Uterus (tissue), 4 donors: ENCODE results near the gene CXCR4. TPM values are rescaled to one million over a fixed set of nuclear protein-coding genes. Genes with fewer than 3 reads are reported as not detected.

ENCODE experiments used
- DNase-seq, 2 donors: peaks; one replicate each; pipeline ENCODE4 v3.0.0-alpha.2; 2019 to 2020
- H3K27ac ChIP-seq, 2 donors: fragments of 200-600 bp; sonication (generic); 1 replicate in 1 of 2; 2 replicates in 1 of 2; pipeline ENCODE4 v1.5.1; 2016 to 2018
- H3K27me3 ChIP-seq, 2 donors: fragments of 200-600 bp; sonication (generic); one replicate each; pipeline ENCODE4 v1.5.1; 2018 to 2019; ENCODE audit warnings: control low read depth in 1 of 2
- H3K36me3 ChIP-seq, 2 donors: fragments of 200-600 bp; sonication (generic); one replicate each; pipeline ENCODE4 v1.5.1; 2019; ENCODE audit warnings: control low read depth in 1 of 2
- H3K4me1 ChIP-seq, 2 donors: fragments of 200-600 bp; sonication (generic); one replicate each; pipeline ENCODE4 v1.5.1; 2018 to 2019; ENCODE audit warnings: control low read depth in 1 of 2
- H3K4me3 ChIP-seq, 2 donors: fragments of 200-600 bp; sonication (generic); 1 replicate in 1 of 2; 2 replicates in 1 of 2; pipeline ENCODE4 v1.5.1; 2018 to 2019; ENCODE audit warnings: mild to moderate bottlenecking in 1 of 2
- H3K9me3 ChIP-seq, 2 donors: fragments of 200-600 bp; sonication (generic); one replicate each; pipeline ENCODE4 v1.5.1; 2019; ENCODE audit warnings: control low read depth in 1 of 2
- POLR2A ChIP-seq, 2 donors: fragments of 450-650 bp; IDR thresholded peaks; one replicate each; pipeline ENCODE4 v1.6.1; 2016; ENCODE audit warnings: antibody characterized with exemption in 2 of 2, mild to moderate bottlenecking in 1 of 2, moderate library complexity in 1 of 2
- intact Hi-C: fragments of 100-400 bp; cut with DNase I; formaldehyde crosslinking; loops from one replicate; pipeline ENCODE4 v1.15.1; 2023; ENCODE audit warnings: low total_unique reads
- total RNA-seq, 4 donors: library from RNA; depleted of rRNA in 3 of 4; stranded (reverse); fragments of >200 nt in 3 of 4; gene quantifications; one replicate each; pipeline versions ENCODE4 v1.1.0 to v1.2.4, GENCODE V29; 2014 to 2023
- TF ChIP-seq, protein P1 (sequence below), 4 experiments: fragments of 200-600 bp in 2 of 4; fragments of 450-650 bp in 2 of 4; sonication (generic) in 2 of 4; IDR thresholded peaks; one replicate each; pipeline ENCODE4 v1.5.1; 2016 to 2019; ENCODE audit warnings: antibody characterized with exemption in 4 of 4, mild to moderate bottlenecking in 2 of 4, moderate library complexity in 1 of 4
- donor health status: DM: yes; HTN: yes; CAD: no.

The CXCR4 gene
- total RNA-seq, 4 donors from 2014 or later: 2.6 to 39.5 (median 19.7) TPM

- Histone ChIP-seq H3K36me3 (no peaks in the 10 kb centered on the region), H3K4me1 (no peaks in the 10 kb centered on the region), H3K4me3 (no peak overlapping the region), H3K9me3 (no peaks in the 10 kb centered on the region), H3K27ac (no peak overlapping the region), H3K27me3 (no peaks in the 10 kb centered on the region)
- intact Hi-C loops: no loop called here
- DNase-seq: no peak
- TF ChIP-seq, protein P1, sequence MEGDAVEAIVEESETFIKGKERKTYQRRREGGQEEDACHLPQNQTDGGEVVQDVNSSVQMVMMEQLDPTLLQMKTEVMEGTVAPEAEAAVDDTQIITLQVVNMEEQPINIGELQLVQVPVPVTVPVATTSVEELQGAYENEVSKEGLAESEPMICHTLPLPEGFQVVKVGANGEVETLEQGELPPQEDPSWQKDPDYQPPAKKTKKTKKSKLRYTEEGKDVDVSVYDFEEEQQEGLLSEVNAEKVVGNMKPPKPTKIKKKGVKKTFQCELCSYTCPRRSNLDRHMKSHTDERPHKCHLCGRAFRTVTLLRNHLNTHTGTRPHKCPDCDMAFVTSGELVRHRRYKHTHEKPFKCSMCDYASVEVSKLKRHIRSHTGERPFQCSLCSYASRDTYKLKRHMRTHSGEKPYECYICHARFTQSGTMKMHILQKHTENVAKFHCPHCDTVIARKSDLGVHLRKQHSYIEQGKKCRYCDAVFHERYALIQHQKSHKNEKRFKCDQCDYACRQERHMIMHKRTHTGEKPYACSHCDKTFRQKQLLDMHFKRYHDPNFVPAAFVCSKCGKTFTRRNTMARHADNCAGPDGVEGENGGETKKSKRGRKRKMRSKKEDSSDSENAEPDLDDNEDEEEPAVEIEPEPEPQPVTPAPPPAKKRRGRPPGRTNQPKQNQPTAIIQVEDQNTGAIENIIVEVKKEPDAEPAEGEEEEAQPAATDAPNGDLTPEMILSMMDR (IDR thresholded peaks at IDR 0.05): no peak
- no peak for TF ChIP-seq POLR2A (IDR thresholded peaks at IDR 0.05)
These were observed 14.8 kb upstream of the CXCR4 start for GRCh38 chr2:136132825-136133155.

- DNase-seq: no peak
- no peak overlapping the region for H3K27ac ChIP-seq
- no peaks in the 10 kb centered on the region for H3K9me3 ChIP-seq
- H3K4me1 ChIP-seq: no peaks in the 10 kb centered on the region
- intact Hi-C loops: no loop called here
- H3K36me3 ChIP-seq: no peaks in the 10 kb centered on the region
- TF ChIP-seq POLR2A (IDR thresholded peaks at IDR 0.05): no peak
- TF ChIP-seq, protein P1 (IDR thresholded peaks at IDR 0.05): no peak
- no peak overlapping the region for H3K4me3 ChIP-seq
- H3K27me3 ChIP-seq: no peaks in the 10 kb centered on the region
These were observed 14.2 kb upstream of the CXCR4 start for GRCh38 chr2:136131961-136132824.

DNA sequence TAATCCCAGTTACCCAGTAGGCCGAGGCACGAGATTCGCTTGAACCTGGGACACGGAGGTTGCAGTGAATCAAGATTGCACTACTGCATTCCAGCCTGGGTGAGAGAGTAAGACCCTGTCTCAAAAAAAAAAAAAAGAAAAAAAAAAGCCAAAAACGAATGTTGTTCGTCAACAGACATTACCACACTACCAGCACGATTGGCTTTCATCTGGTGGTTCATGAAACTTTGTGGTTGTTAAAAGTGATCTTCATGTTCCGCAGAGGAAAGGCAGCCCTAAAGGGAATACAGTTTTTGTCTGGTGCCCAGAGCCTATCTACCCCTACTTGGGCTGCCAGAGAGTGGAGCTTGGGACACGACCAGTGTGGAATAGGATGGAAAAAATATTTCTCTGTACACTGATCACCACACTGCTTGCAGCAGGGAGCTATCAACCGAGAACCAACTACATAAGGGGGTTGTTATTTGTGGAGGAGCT lies 13.6 kb upstream of the CXCR4 start:
- DNase-seq: no peak
- Histone ChIP-seq H3K27ac (no peak overlapping the region), H3K4me3 (no peak overlapping the region), H3K9me3 (no peaks in the 10 kb centered on the region), H3K27me3 (no peaks in the 10 kb centered on the region), H3K36me3 (no peaks in the 10 kb centered on the region), H3K4me1 (no peaks in the 10 kb centered on the region)
- intact Hi-C loops: no loop called here
- TF ChIP-seq, protein P1 (IDR thresholded peaks at IDR 0.05): no peak
- TF ChIP-seq POLR2A (IDR thresholded peaks at IDR 0.05): no peak

DNA sequence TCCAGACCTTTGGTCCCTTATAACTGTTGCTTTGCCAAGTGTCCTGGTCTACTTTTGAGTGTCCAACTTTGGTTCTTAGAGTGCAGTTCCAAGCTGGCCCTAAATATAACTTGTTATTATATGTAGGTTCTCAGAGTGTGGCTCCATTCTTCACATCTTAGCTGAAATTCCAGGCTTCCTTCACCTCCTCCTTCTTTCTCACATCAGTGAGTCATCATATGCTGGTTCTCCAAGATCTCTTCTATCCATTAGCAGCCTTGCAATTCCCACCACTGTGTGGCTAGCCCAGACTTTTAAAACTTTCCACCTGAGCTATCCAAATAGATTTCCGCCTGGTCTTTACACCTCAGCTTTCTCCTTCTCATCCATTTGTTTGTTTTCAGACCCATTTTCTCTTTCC lies 12.6 kb upstream of the CXCR4 start:
- H3K4me3 ChIP-seq: no peak overlapping the region
- no peaks in the 10 kb centered on the region for H3K27me3 ChIP-seq
- no peak for TF ChIP-seq POLR2A (IDR thresholded peaks at IDR 0.05)
- TF ChIP-seq, protein P1 (IDR thresholded peaks at IDR 0.05): no peak
- H3K27ac ChIP-seq: no peak overlapping the region
- H3K36me3 ChIP-seq: no peaks in the 10 kb centered on the region
- DNase-seq: no peak
- no peaks in the 10 kb centered on the region for H3K9me3 ChIP-seq
- no peaks in the 10 kb centered on the region for H3K4me1 ChIP-seq
- intact Hi-C loops: no loop called here

DNA sequence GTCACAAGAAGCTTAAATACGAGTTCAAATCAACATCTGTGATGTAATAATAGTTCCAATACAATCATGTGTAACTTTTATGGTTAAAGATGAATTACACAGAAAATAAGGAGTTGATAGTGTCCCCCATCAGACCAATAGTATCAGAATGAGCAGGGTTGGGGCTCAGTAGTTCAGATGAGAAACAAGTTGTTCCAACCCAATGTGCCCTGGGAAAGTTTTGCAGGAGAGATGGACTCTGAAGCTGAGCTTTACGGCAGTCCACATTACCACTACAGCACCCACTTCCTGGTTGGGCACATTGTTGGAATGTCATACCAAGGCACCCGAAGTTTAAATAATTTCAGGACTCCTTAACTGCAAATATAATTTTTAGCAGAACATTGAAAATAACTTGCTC lies 12.1 kb upstream of the CXCR4 start:
- Histone ChIP-seq H3K27me3 (no peaks in the 10 kb centered on the region), H3K9me3 (no peaks in the 10 kb centered on the region), H3K4me3 (no peak overlapping the region), H3K4me1 (no peaks in the 10 kb centered on the region), H3K27ac (no peak overlapping the region), H3K36me3 (no peaks in the 10 kb centered on the region)
- no peak for TF ChIP-seq POLR2A (IDR thresholded peaks at IDR 0.05)
- TF ChIP-seq, protein P1 (IDR thresholded peaks at IDR 0.05): no peak
- intact Hi-C loops: no loop called here
- DNase-seq: no peak
